PC-9 (cell line): Measurements from ENCODE around the gene SCAMP1. TPM values are rescaled to one million over a fixed set of nuclear protein-coding genes. Genes with fewer than 3 reads are reported as not detected.
A peak's percentile ranks its signal among the peaks of the same experiment; 100 is the strongest.

Experiments used
- BruUV-seq: library from RNA; stranded (reverse); fragments of 400-500 nt; replicated peaks from 2 replicates; lab custom pipeline; 2021; lab: Mats Ljungman, UMichigan
- CTCF ChIA-PET: fragments of 300-600 bp; sonication (Branson Sonifier 250); formaldehyde crosslinking; loops from one replicate; lab custom pipeline; 2022; ENCODE audit warnings: antibody characterized with exemption; lab: Charles Lee
- POLR2A ChIA-PET: fragments of 300-600 bp; sonication (Branson Sonifier 250); formaldehyde crosslinking; loops from one replicate; lab custom pipeline; 2022; ENCODE audit warnings: antibody characterized with exemption; ENCODE audit not compliant: unreplicated experiment; lab: Charles Lee
- DNase-seq, 2 experiments: peaks; one replicate each; pipeline versions ENCODE4 v3.0.0 to v3.0.0-alpha.2; 2015 to 2022; ENCODE audit warnings: mixed read lengths in 1 of 2
- H2AFZ ChIP-seq: fragments of 200-600 bp; sonication (generic); 2 replicates; pipeline ENCODE4 v1.8.1; 2017; ENCODE audit warnings: antibody characterized with exemption
- H3F3A ChIP-seq: fragments of 200-600 bp; sonication (generic); 2 replicates; pipeline ENCODE4 v1.8.1; 2017; ENCODE audit warnings: antibody characterized with exemption, mild to moderate bottlenecking, low read depth; ENCODE audit not compliant: insufficient read depth
- H3K27ac ChIP-seq: fragments of 200-600 bp; sonication (generic); 2 replicates; pipeline ENCODE4 v1.6.1; 2016; ENCODE audit warnings: mixed run types
- H3K27me3 ChIP-seq: fragments of 200-600 bp; sonication (generic); 2 replicates; pipeline ENCODE4 v1.6.1; 2016; ENCODE audit warnings: low read depth, mixed run types; ENCODE audit not compliant: insufficient read depth
- H3K36me3 ChIP-seq: fragments of 200-600 bp; sonication (generic); 2 replicates; pipeline ENCODE4 v1.6.1; 2016; ENCODE audit warnings: low read depth, mixed run types
- H3K4me1 ChIP-seq: fragments of 200-600 bp; sonication (generic); replicated peaks from 2 replicates; pipeline ENCODE4 v1.6.1; 2016; ENCODE audit warnings: mixed run types; ENCODE audit not compliant: insufficient read depth
- H3K4me2 ChIP-seq: fragments of 200-600 bp; sonication (generic); 2 replicates; pipeline ENCODE4 v1.6.1; 2017; ENCODE audit warnings: mixed run types
- H3K4me3 ChIP-seq: fragments of 200-600 bp; sonication (generic); 2 replicates; pipeline ENCODE4 v1.6.1; 2016; ENCODE audit warnings: mixed run types
- H3K79me2 ChIP-seq: fragments of 200-600 bp; sonication (generic); 2 replicates; pipeline ENCODE4 v1.6.1; 2017; ENCODE audit warnings: low read depth, mixed run types
- H3K9me2 ChIP-seq: fragments of 200-600 bp; sonication (generic); 2 replicates; pipeline ENCODE4 v1.8.1; 2017; ENCODE audit warnings: mild to moderate bottlenecking; ENCODE audit not compliant: insufficient read depth
- H3K9me3 ChIP-seq: fragments of 200-600 bp; sonication (generic); 2 replicates; pipeline ENCODE4 v1.8.1; 2016; ENCODE audit warnings: low read depth; ENCODE audit not compliant: insufficient read depth
- H4K20me1 ChIP-seq: fragments of 200-600 bp; sonication (generic); 2 replicates; pipeline ENCODE4 v1.8.1; 2017; ENCODE audit not compliant: insufficient read depth
- EZH2 ChIP-seq: fragments of 200-600 bp; sonication (generic); IDR thresholded peaks from 2 replicates; pipeline ENCODE4 v1.8.0; 2017; ENCODE audit warnings: antibody characterized with exemption, low read depth
- intact Hi-C: fragments of 100-400 bp; cut with micrococcal nuclease; formaldehyde crosslinking; loops from one replicate; pipeline ENCODE4 v1.10.0; 2022; ENCODE audit not compliant: unreplicated experiment
- total RNA-seq: library from RNA; stranded (reverse); gene quantifications from 2 replicates; pipeline ENCODE4 v1.2.3, GENCODE V29; 2021
- TF ChIP-seq, protein P1 (sequence below): fragments of 200-600 bp; sonication (generic); conservative IDR thresholded peaks from 2 replicates; pipeline ENCODE4 v1.6.1; 2017; ENCODE audit warnings: mixed run types, antibody characterized with exemption, mild to moderate bottlenecking, moderate library complexity

Gene SCAMP1
- total RNA-seq, 1 experiment from 2014 or later, result 38.7 TPM

DNA sequence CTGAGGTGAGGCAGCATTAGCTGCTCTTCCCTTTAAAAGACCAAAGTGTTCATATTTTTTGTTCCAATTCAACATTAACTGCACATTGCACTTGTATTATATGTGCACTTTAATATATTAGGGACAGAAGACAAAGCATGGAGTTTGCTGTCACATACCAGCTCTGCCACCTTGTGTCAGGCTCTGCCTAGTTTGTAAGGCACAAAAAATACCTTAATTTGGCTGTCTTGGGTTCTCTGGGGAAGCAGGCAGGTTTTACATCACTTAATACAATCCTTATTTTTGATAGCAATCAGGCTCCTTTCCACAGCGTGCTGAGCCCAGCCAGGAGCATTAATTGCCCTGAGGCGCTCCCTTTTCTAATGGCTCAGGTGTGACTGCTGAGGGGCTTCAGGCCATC lies 131.8 kb downstream of the SCAMP1 start:
- no peaks in the 10 kb centered on the region for H3K27me3 ChIP-seq
- H3K27ac ChIP-seq, result peak overlapping the region; percentile 75
- intact Hi-C loops, result loop anchor here (5.0 kb wide), 1 partner anchor 40 kb away; no protein-coding TSS in a partner anchor
- no peaks in the 10 kb centered on the region for H4K20me1 ChIP-seq
- peaks cover 36% of the 10 kb centered on the region for H3K4me1 ChIP-seq
- DNase-seq, result no peak
- CTCF ChIA-PET, result no interaction called here
- H3K36me3 ChIP-seq, result 0 out of 2 replicates have a peak, but pooled peaks cover 19% of the 10 kb centered on the region
- BruUV-seq, result no TSS peak
- H3F3A ChIP-seq, result peaks cover 27% of the 10 kb centered on the region
- no peaks in the 10 kb centered on the region for H3K9me3 ChIP-seq
- no peak overlapping the region for H3K4me3 ChIP-seq
- no peak overlapping the region for H2AFZ ChIP-seq
- H3K9me2 ChIP-seq, result no peaks in the 10 kb centered on the region
- TF ChIP-seq, protein P1, sequence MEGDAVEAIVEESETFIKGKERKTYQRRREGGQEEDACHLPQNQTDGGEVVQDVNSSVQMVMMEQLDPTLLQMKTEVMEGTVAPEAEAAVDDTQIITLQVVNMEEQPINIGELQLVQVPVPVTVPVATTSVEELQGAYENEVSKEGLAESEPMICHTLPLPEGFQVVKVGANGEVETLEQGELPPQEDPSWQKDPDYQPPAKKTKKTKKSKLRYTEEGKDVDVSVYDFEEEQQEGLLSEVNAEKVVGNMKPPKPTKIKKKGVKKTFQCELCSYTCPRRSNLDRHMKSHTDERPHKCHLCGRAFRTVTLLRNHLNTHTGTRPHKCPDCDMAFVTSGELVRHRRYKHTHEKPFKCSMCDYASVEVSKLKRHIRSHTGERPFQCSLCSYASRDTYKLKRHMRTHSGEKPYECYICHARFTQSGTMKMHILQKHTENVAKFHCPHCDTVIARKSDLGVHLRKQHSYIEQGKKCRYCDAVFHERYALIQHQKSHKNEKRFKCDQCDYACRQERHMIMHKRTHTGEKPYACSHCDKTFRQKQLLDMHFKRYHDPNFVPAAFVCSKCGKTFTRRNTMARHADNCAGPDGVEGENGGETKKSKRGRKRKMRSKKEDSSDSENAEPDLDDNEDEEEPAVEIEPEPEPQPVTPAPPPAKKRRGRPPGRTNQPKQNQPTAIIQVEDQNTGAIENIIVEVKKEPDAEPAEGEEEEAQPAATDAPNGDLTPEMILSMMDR, result no peak
- TF ChIP-seq EZH2, result no peak
- no peak overlapping the region; the same call in 1 of the 2 replicates for H3K4me2 ChIP-seq
- H3K79me2 ChIP-seq, result peaks cover 21% of the 10 kb centered on the region
- POLR2A ChIA-PET, result no interaction called here

DNA sequence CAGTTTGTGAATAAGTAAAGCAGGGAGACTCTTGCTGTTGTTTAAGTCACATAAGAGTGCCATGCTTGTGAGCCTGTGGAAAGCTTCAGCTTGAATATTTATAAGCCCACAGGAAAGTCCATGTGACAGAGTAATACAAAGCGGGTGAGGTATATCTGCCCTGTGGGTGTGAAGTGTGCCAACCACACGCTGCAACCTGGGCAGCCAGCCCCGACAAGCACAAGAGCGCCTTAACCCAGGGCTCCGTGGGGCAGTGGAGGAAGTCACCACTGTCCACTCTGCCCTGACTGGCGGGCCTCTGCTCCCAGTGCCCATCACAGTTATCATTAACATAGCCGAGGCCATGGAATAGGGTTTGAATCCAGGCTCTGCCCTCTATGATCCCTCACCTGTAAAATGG lies 132.2 kb downstream of the SCAMP1 start:
- TF ChIP-seq, protein P1, result no peak
- no peak for TF ChIP-seq EZH2
- intact Hi-C loops, result loop anchor here (5.0 kb wide), 1 partner anchor 40 kb away; no protein-coding TSS in a partner anchor
- no peaks in the 10 kb centered on the region for H3K9me2 ChIP-seq
- no peak overlapping the region for H3K4me2 ChIP-seq
- peaks cover 27% of the 10 kb centered on the region for H3F3A ChIP-seq
- no TSS peak for BruUV-seq
- no peak overlapping the region for H3K4me3 ChIP-seq
- no peaks in the 10 kb centered on the region for H4K20me1 ChIP-seq
- ChIA-PET POLR2A (no interaction called here), CTCF (no interaction called here)
- DNase-seq, result no peak
- H3K9me3 ChIP-seq, result no peaks in the 10 kb centered on the region
- H3K4me1 ChIP-seq, result peaks cover 40% of the 10 kb centered on the region
- H3K27ac ChIP-seq, result peak overlapping the region; percentile 75; the same call in 1 of the 2 replicates
- H3K27me3 ChIP-seq, result no peaks in the 10 kb centered on the region
- no peak overlapping the region for H2AFZ ChIP-seq
- 0 out of 2 replicates have a peak, but pooled peaks cover 16% of the 10 kb centered on the region for H3K36me3 ChIP-seq
- peaks cover 21% of the 10 kb centered on the region for H3K79me2 ChIP-seq

DNA sequence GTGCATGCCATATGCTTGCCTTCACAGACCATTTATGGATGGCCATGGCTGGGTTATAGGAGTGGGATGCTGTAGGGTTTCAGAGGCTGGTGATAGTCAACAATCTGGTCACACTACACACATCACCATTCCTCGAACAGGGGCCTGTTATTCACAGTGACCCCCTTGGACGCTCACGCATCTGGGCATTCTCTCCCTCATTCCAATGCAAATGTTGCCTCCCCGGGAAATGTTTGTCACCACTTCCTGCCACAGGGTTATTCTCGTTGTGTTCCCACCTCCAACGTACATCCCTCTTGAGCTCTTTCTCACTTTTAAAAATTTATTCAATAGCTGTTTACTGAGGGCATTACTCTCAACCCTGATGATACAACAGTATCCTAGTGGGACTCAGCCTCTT lies 135.4 kb downstream of the SCAMP1 start:
- POLR2A ChIA-PET, result interaction anchor here (0.8 kb wide), 1 partner anchor 12 kb away, joined by 6 read pairs; no protein-coding TSS in a partner anchor
- Histone ChIP-seq H3F3A (peaks cover 19% of the 10 kb centered on the region), H3K79me2 (peaks cover 46% of the 10 kb centered on the region), H3K36me3 (no peaks in the 10 kb centered on the region), H3K4me3 (no peak overlapping the region), H3K27me3 (no peaks in the 10 kb centered on the region), H4K20me1 (no peaks in the 10 kb centered on the region), H2AFZ (no peak overlapping the region), H3K9me3 (no peaks in the 10 kb centered on the region), H3K9me2 (no peaks in the 10 kb centered on the region), H3K27ac (peak overlapping the region; percentile 56; the same call in 1 of the 2 replicates), H3K4me1 (peaks cover 47% of the 10 kb centered on the region), H3K4me2 (peak overlapping the region; percentile 46)
- no peak for TF ChIP-seq EZH2
- TF ChIP-seq, protein P1, result no peak
- no TSS peak for BruUV-seq
- intact Hi-C loops, result no loop called here
- CTCF ChIA-PET, result no interaction called here
- no peak for DNase-seq
